ENCODE measurements around the gene EIF4EBP2. TPM values are rescaled to one million over a fixed set of nuclear protein-coding genes. Genes with fewer than 3 reads are reported as not detected.

EIF4EBP2 gene
- total and polyA plus RNA-seq, 4 donors = 25.7 to 70.0 (median 33.0) TPM

- TF ChIP-seq RAD21 (IDR thresholded peaks at IDR 0.05) (no peak), ATF3 (IDR thresholded peaks at IDR 0.05) (no peak), EGR1 (IDR thresholded peaks at IDR 0.05; ENCODE audit: low read depth in 2 of 2) (no peak), CTCF (IDR thresholded peaks at IDR 0.05; ENCODE audit: low read depth, low read length, missing input control) (no peak), ZBTB33 (IDR thresholded peaks at IDR 0.05) (no peak)
- TF ChIP-seq, protein P1, sequence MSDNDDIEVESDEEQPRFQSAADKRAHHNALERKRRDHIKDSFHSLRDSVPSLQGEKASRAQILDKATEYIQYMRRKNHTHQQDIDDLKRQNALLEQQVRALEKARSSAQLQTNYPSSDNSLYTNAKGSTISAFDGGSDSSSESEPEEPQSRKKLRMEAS (IDR thresholded peaks at IDR 0.05) = no peak
- H3K27me3 ChIP-seq (ENCODE audit: control insufficient read depth in 4 of 4, insufficient read depth in 4 of 4, low read length in 3 of 4) = no peaks in the 10 kb centered on the region
- no peaks in the 10 kb centered on the region for H3K4me1 ChIP-seq (ENCODE audit: control insufficient read depth in 4 of 4, insufficient read depth in 4 of 4, low read length in 3 of 4)
- H3K9me3 ChIP-seq (ENCODE audit: control insufficient read depth in 4 of 4, low read length in 3 of 4) = no peaks in the 10 kb centered on the region
- H3K9ac ChIP-seq (ENCODE audit: low read depth in 1 of 2, low read length in 2 of 2) = no peak overlapping the region
- DNase-seq (ENCODE audit: low spot score) = no peak
- 95% methylated on average over 1 of the region's 1 CpG for WGBS
- no peak overlapping the region for H3K27ac ChIP-seq (ENCODE audit: low read depth in 1 of 2, low read length in 2 of 2)
- H3K36me3 ChIP-seq (ENCODE audit: control insufficient read depth in 4 of 4, insufficient read depth in 3 of 4, low read depth in 1 of 4, low read length in 3 of 4) = peaks cover 5 to 33% (median 32%) of the 10 kb centered on the region in 4 donors
- no peak overlapping the region for H3K4me3 ChIP-seq (ENCODE audit: low read depth in 1 of 3, low read length in 3 of 3)
Observed at GRCh38 chr10:70418229-70418628, 14.3 kb downstream of the EIF4EBP2 start.

DNA sequence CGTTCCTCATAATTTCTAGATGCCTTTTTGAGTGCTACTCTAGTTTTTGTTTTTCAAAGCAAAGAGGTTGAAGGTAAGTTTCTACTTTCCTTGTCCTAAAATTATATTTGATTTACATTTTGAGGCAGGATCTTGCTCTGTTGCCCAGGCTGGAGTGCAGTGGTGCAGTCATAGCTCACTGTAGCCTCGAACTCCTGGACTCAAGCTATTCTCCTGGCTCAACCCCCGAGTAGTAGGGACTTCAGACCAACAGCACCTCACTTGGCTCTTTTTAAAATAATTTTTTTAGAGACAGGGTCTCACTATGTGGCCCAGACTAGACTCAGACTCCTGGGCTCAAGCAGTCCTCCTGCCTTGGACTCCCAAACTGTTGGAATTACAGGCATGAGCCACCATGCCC lies 14.8 kb downstream of the EIF4EBP2 start:
- Histone ChIP-seq H3K9me3 (ENCODE audit: control insufficient read depth in 4 of 4, low read length in 3 of 4) (no peaks in the 10 kb centered on the region), H3K9ac (ENCODE audit: low read depth in 1 of 2, low read length in 2 of 2) (no peak overlapping the region), H3K4me1 (ENCODE audit: control insufficient read depth in 4 of 4, insufficient read depth in 4 of 4, low read length in 3 of 4) (no peaks in the 10 kb centered on the region), H3K27me3 (ENCODE audit: control insufficient read depth in 4 of 4, insufficient read depth in 4 of 4, low read length in 3 of 4) (no peaks in the 10 kb centered on the region), H3K36me3 (ENCODE audit: control insufficient read depth in 4 of 4, insufficient read depth in 3 of 4, low read depth in 1 of 4, low read length in 3 of 4) (peaks cover 5 to 38% (median 35%) of the 10 kb centered on the region in 4 donors), H3K27ac (ENCODE audit: low read depth in 1 of 2, low read length in 2 of 2) (no peak overlapping the region), H3K4me3 (ENCODE audit: low read depth in 1 of 3, low read length in 3 of 3) (no peak overlapping the region)
- DNase-seq (ENCODE audit: low spot score) = no peak
- TF ChIP-seq ATF3 (IDR thresholded peaks at IDR 0.05) (no peak), HNF4A (conservative IDR thresholded peaks at IDR 0.05) (no peak), JUND (IDR thresholded peaks at IDR 0.05) (no peak), EGR1 (IDR thresholded peaks at IDR 0.05; ENCODE audit: low read depth in 2 of 2) (no peak), HNF4G (IDR thresholded peaks at IDR 0.05) (no peak), CTCF (IDR thresholded peaks at IDR 0.05; ENCODE audit: low read depth, low read length, missing input control) (no peak), GABPA (IDR thresholded peaks at IDR 0.05 in 1 of 2, conservative IDR thresholded peaks at IDR 0.05 in 1 of 2) (no peak), ZBTB33 (IDR thresholded peaks at IDR 0.05) (no peak), FOXA1 (IDR thresholded peaks at IDR 0.05) (no peak), SP1 (IDR thresholded peaks at IDR 0.05) (no peak), RAD21 (IDR thresholded peaks at IDR 0.05) (no peak), TAF1 (conservative IDR thresholded peaks at IDR 0.05) (no peak), RXRA (IDR thresholded peaks at IDR 0.05) (no peak), YY1 (IDR thresholded peaks at IDR 0.05) (no peak), NR2F2 (IDR thresholded peaks at IDR 0.05) (no peak), FOXA2 (IDR thresholded peaks at IDR 0.05) (no peak)
- TF ChIP-seq, protein P1 (IDR thresholded peaks at IDR 0.05) = no peak
- TF ChIP-seq, protein P2, sequence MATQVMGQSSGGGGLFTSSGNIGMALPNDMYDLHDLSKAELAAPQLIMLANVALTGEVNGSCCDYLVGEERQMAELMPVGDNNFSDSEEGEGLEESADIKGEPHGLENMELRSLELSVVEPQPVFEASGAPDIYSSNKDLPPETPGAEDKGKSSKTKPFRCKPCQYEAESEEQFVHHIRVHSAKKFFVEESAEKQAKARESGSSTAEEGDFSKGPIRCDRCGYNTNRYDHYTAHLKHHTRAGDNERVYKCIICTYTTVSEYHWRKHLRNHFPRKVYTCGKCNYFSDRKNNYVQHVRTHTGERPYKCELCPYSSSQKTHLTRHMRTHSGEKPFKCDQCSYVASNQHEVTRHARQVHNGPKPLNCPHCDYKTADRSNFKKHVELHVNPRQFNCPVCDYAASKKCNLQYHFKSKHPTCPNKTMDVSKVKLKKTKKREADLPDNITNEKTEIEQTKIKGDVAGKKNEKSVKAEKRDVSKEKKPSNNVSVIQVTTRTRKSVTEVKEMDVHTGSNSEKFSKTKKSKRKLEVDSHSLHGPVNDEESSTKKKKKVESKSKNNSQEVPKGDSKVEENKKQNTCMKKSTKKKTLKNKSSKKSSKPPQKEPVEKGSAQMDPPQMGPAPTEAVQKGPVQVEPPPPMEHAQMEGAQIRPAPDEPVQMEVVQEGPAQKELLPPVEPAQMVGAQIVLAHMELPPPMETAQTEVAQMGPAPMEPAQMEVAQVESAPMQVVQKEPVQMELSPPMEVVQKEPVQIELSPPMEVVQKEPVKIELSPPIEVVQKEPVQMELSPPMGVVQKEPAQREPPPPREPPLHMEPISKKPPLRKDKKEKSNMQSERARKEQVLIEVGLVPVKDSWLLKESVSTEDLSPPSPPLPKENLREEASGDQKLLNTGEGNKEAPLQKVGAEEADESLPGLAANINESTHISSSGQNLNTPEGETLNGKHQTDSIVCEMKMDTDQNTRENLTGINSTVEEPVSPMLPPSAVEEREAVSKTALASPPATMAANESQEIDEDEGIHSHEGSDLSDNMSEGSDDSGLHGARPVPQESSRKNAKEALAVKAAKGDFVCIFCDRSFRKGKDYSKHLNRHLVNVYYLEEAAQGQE (IDR thresholded peaks at IDR 0.05) = no peak
- WGBS = 96% methylated on average over 3 of the region's 3 CpGs
